Measurements from ENCODE around the gene CRX. TPM values are rescaled to one million over a fixed set of nuclear protein-coding genes. Genes with fewer than 3 reads are reported as not detected.

Gene CRX
- total RNA-seq, 2 donors from 2014 or later: 0.44 to 0.66 TPM

GRCh38 chr19:47820410-47820809 lies 1.3 kb upstream of the CRX start:
- peak overlapping the region; percentile 51 for H3K27ac ChIP-seq (ENCODE audit: low read depth, low read length)
- no peaks in the 10 kb centered on the region for H3K9me3 ChIP-seq (ENCODE audit: control insufficient read depth, low read length)
- H3K9ac ChIP-seq (ENCODE audit: extremely low read depth, low read length, poor library complexity, severe bottlenecking): peak overlapping the region; percentile 18
- H3K4me1 ChIP-seq (ENCODE audit: control insufficient read depth, insufficient read depth, low read length): peaks cover 12% of the 10 kb centered on the region
- TF ChIP-seq CTCF (conservative IDR thresholded peaks at IDR 0.05): no peak
- 83 to 86% methylated on average over 2 of the region's 2 CpGs for WGBS, 2 experiments (ENCODE audit: insufficient coverage in 1 of 2, insufficient read length in 1 of 2)
- no peak for DNase-seq
- peak overlapping the region; percentile 96 for H3K27ac Mint-ChIP-seq
- no peaks in the 10 kb centered on the region for H3K36me3 ChIP-seq (ENCODE audit: control insufficient read depth, insufficient read depth, low read length)
- H3K36me3 Mint-ChIP-seq (ENCODE audit: low read depth): no peaks in the 10 kb centered on the region
- H3K4me3 ChIP-seq (ENCODE audit: low read length): no peak overlapping the region
- H3K27me3 Mint-ChIP-seq (ENCODE audit: insufficient read depth): no peaks in the 10 kb centered on the region
- H3K4me3 Mint-ChIP-seq: peak overlapping the region; percentile 35
- H3K4me1 Mint-ChIP-seq: peaks cover 41% of the 10 kb centered on the region
- no peaks in the 10 kb centered on the region for H3K27me3 ChIP-seq (ENCODE audit: control insufficient read depth, insufficient read depth, low read length, poor library complexity, severe bottlenecking)
- H3K9me3 Mint-ChIP-seq: no peaks in the 10 kb centered on the region

- Mint-ChIP-seq H3K27ac (peak overlapping the region; percentile 35), H3K36me3 (ENCODE audit: low read depth) (no peaks in the 10 kb centered on the region), H3K27me3 (ENCODE audit: insufficient read depth) (no peaks in the 10 kb centered on the region), H3K9me3 (no peaks in the 10 kb centered on the region), H3K4me3 (no peak overlapping the region), H3K4me1 (peaks cover 47% of the 10 kb centered on the region)
- H3K36me3 ChIP-seq (ENCODE audit: control insufficient read depth, insufficient read depth, low read length): no peaks in the 10 kb centered on the region
- 88 to 100% methylated on average over 4 to 6 of the region's 6 CpGs for WGBS, 2 experiments (ENCODE audit: insufficient coverage in 1 of 2, insufficient read length in 1 of 2)
- TF ChIP-seq CTCF (conservative IDR thresholded peaks at IDR 0.05): peak; percentile 65
- no peak overlapping the region for H3K27ac ChIP-seq (ENCODE audit: low read depth, low read length)
- H3K9me3 ChIP-seq (ENCODE audit: control insufficient read depth, low read length): no peaks in the 10 kb centered on the region
- H3K4me3 ChIP-seq (ENCODE audit: low read length): no peak overlapping the region
- no peaks in the 10 kb centered on the region for H3K27me3 ChIP-seq (ENCODE audit: control insufficient read depth, insufficient read depth, low read length, poor library complexity, severe bottlenecking)
- peak; percentile 60 for DNase-seq
- no peak overlapping the region for H3K9ac ChIP-seq (ENCODE audit: extremely low read depth, low read length, poor library complexity, severe bottlenecking)
- peaks cover 12% of the 10 kb centered on the region for H3K4me1 ChIP-seq (ENCODE audit: control insufficient read depth, insufficient read depth, low read length)
Measured at GRCh38 chr19:47824396-47824795, 2.7 kb downstream of the CRX start.

GRCh38 chr19:47826800-47827199 lies 5.1 kb downstream of the CRX start:
- H3K4me1 ChIP-seq (ENCODE audit: control insufficient read depth, insufficient read depth, low read length): peaks cover 1% of the 10 kb centered on the region
- no peak for DNase-seq
- H3K9ac ChIP-seq (ENCODE audit: extremely low read depth, low read length, poor library complexity, severe bottlenecking): no peak overlapping the region
- H3K9me3 ChIP-seq (ENCODE audit: control insufficient read depth, low read length): no peaks in the 10 kb centered on the region
- WGBS, 2 experiments (ENCODE audit: insufficient coverage in 1 of 2, insufficient read length in 1 of 2): 92 to 99% methylated on average over 6 of the region's 6 CpGs
- no peaks in the 10 kb centered on the region for H3K27me3 Mint-ChIP-seq (ENCODE audit: insufficient read depth)
- H3K27ac ChIP-seq (ENCODE audit: low read depth, low read length): no peak overlapping the region
- H3K36me3 ChIP-seq (ENCODE audit: control insufficient read depth, insufficient read depth, low read length): no peaks in the 10 kb centered on the region
- no peak for TF ChIP-seq CTCF (conservative IDR thresholded peaks at IDR 0.05)
- no peak overlapping the region for H3K4me3 ChIP-seq (ENCODE audit: low read length)
- H3K36me3 Mint-ChIP-seq (ENCODE audit: low read depth): no peaks in the 10 kb centered on the region
- no peak overlapping the region for H3K27ac Mint-ChIP-seq
- peaks cover 26% of the 10 kb centered on the region for H3K4me1 Mint-ChIP-seq
- H3K27me3 ChIP-seq (ENCODE audit: control insufficient read depth, insufficient read depth, low read length, poor library complexity, severe bottlenecking): no peaks in the 10 kb centered on the region
- no peaks in the 10 kb centered on the region for H3K9me3 Mint-ChIP-seq
- no peak overlapping the region for H3K4me3 Mint-ChIP-seq
